ENCODE results near the gene CCL1.

The CCL1 gene

GRCh38 chr17:34382621-34383124 lies 19.6 kb upstream of the CCL1 start:
- peak in 1 of 2 experiments; percentile 4 for DNase-seq

GRCh38 chr17:34379868-34380267 lies 16.8 kb upstream of the CCL1 start:
- DNase-seq: no peak

GRCh38 chr17:34378664-34379101 lies 15.7 kb upstream of the CCL1 start:
- DNase-seq: no peak

GRCh38 chr17:34377078-34377823 lies 14.2 kb upstream of the CCL1 start:
- DNase-seq: no peak

DNA sequence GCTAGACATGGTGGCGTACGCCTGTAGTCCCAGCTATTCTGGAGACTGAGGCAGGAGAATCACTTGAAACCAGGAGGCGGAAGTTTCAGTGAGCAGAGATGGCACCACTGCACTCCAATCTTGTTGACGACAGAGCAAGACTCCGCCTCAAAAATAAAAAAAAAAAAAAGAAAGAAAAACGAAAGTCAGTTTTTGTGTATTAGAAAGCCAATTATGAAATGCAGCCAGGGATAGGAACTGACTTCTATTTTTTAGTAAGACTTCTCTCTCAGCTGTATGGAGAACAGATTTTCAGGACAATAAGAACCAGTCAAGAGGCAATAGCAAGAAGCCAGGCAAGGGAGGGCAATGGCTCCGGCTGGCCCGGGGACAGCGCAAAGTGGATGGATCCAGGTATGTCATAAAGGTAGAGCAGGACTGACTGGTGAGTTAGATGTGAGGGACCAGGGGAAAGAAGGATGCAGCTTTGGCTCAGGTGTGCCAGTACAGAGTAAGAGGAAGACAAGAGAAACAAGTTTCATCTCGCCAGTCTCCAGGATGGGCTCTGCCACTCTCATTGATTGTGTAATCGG lies 12.5 kb upstream of the CCL1 start:
- DNase-seq: no peak

GRCh38 chr17:34374457-34374856 lies 11.4 kb upstream of the CCL1 start:
- no peak for DNase-seq

DNA sequence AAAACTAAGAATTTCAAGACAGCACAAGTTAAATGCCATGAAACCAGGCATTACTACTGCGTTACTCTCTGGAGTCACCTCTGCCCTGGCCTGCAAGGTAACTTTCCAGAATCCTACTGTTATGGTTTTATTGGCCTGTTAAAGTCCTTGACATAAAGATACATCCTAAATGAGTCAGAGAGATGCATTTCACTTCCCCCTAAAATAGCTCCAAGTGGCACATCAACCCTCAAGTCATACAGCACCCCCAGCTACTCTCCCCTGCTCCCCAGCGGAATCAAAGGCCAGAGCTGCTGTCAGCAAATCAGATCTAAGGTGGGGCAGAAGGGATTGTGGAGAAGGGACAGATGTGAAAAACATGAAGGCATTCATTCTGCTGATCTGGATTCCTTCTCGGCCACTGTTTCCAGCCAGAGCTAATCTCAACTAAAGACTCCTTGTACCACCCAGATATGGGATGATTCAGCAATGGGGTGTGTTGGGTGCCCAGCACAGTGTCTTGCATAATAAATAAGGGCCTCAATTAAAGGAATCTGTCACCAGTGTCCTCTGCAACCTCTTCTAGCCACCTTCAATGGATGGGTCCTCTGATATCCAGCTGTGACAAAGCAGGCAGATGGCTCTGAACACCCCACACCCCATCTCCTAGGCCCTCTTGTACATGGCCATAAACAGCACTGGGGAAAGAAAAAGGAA lies 8.5 kb upstream of the CCL1 start:
- no peak for DNase-seq

GRCh38 chr17:34370997-34371395 lies 8.0 kb upstream of the CCL1 start:
- DNase-seq: no peak

DNA sequence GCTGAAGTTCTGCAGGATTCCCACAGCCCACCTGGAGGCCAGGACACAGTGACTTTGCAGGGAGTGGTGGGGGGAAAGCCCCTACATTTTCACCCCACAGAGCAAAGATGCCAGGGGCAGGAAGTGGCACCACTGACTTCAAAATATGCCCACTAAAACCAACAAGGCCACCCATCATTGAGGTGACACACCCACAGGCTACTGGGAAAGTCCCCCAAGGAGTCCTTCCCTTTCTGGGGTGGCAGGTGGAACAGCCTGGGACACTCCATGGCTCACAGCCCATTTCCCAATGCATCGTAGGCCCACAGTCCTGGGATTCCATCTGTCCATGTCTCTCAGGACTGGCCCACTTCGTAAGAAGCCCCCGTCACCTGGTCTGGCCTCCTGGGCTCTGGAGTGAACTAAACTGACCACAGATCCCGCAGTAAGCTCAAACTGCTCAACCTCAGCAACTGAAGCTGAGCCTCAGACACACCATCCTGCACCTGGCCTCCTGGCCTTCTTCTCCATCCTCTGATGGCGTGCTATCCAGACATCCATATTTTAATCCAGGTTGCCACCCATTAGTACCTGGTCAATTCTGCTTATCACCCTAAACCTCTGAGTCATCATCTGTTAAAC lies 7.5 kb upstream of the CCL1 start:
- DNase-seq: no peak

DNA sequence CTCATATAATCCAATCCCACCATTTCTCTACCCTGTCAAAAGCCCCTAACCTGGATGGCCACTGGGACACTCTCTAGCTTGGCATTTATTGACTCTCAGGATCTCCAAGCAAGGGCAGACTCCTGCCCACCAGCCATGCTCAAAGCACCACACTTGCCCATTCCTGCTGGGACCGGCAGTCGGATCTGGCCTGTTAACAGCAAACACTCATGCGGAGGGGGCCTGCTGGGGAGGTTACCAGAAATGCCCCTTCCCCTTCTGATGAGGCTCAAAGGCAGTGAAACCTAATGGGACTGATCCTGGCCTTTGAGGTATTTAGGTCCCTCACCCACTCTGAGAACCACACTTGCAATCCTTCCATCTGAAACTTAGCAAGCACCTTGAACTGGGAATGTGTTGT lies 6.5 kb upstream of the CCL1 start:
- DNase-seq: no peak

DNA sequence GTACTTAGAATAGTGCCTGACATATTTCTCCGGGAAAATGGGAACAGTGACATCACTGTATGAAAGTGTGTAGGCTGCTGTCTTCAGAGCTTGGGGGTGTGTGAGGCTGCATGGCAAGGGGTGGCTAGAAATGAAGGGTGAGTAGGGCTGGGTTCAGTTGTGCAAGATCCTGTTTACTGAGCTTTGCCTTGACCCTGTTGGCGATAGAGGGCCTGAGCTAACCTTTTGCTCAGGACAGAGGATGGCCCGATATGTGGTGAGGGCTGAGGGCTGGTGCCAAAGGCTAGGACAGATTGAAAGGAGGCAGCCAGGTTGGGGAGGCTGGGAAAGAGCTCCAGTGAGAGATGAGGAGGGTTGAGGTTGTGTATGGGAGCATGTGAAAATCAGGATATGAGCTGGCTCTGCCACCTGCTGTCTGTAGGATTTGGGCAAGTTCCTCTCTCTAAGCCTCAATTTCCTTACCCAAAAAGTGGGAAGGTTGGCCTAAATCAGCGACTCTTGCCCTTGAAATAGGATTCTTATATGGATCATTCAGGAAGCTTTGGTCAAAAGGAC lies 6.0 kb upstream of the CCL1 start:
- DNase-seq: no peak

- DNase-seq: no peak
Measured at GRCh38 chr17:34368196-34368945, 5.3 kb upstream of the CCL1 start.

DNA sequence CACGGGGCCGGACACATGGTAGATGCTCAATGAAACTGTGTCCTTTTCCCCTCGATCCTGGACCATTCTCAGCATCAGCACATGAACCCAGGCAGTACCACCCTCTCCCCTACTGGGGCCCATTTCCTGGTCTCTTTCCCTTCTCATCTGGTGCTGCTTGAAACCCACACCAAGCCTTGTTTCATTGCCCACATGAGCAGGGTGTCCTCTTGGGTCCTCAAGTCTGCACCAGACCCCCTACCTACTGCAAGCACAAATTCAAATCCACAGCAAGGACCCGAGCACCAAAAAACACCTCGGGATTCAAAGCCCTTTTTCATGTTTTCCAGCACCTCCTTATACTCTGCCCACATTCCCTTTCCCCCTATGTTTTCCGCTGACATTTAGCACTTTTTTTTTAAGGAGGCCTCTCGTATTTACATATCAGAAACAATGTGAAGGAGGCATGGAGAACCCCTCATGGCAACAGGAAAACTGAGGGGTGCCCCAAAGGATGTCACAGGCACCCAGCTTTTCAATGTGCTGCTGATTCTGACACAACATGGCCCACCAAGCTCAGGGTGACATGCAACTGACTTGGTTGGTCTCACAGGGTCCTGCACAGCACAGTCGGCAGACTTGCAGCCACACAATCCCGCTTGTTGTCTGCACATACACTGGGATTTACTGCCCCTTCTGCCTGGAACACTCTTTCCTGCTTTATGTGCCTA lies 4.6 kb upstream of the CCL1 start:
- DNase-seq: no peak

GRCh38 chr17:34366529-34367107 lies 3.6 kb upstream of the CCL1 start:
- no peak for DNase-seq

DNA sequence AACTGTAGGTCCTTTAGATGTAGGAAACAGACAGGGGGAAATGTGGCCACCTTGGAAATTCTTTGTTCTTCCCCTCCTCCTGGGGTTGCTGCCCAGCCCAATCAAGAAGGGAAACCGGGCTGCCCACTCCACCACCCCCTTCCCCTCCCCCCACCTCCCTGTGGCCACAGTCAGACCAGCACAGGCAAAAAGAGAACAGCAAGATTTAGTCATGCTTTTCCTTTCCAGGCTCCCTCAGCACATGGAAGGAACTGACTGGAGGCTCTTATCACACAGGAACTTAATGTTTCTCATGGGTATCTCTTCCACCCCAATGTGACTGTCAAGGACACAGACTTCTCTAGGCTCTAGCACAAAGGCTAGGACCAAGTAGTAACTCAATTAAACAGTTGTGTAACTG lies 3.0 kb upstream of the CCL1 start:
- no peak for DNase-seq

- DNase-seq: no peak
Measured at GRCh38 chr17:34365340-34365739, 2.3 kb upstream of the CCL1 start.

DNA sequence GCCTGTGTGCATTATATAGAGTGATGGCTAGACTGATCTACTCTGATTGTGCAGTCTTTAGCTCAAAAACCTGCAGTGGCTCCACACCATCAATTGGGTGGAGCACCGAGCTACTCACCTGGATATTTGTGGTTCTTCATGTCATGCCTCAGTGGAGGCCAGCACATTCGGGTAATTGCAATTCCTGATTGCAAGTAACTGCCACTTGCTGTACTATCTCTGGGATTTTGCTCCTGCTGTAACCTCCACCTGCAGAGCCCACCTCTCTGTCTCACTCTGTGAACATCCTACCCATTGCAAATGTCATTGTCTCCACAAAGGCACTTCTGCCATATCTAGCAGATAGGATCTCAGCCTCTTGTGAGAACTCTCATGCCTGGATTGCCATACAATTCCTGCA lies 1.7 kb upstream of the CCL1 start:
- DNase-seq: no peak

GRCh38 chr17:34361478-34362061 lies 1.5 kb downstream of the CCL1 start:
- DNase-seq: peak; percentile 45 to 58

GRCh38 chr17:34360601-34361270 lies 2.3 kb downstream of the CCL1 start:
- no peak for DNase-seq

DNA sequence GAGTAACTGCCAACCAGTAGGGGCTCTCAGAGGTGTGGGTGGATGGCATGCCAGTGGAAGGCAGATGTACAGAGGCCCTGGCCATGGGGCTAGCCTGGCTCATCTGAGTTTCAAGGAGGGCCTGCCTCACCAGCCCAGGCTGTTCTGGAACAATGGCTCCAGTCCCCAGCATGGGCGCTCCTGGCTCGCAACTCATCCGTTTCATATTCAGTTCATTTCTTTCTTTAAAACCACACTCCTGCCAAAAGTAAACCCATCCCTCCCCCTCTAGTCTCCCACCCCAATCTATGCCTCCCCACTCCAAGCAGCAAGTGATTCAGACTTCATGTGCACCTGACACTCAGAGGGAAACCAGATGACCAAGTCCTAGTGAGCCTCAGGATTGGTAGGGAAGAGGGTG lies 4.4 kb downstream of the CCL1 start:
- DNase-seq: no peak
